Stimulated activated CD8-positive, alpha-beta memory T cell treated with anti-CD3 and anti-CD28 coated beads, Interleukin-7, amount 100 ng/mL, for 24 hours (primary cell): Measurements from ENCODE around the gene SLC12A3.

Experiments
- DNase-seq: peaks from one replicate; pipeline ENCODE4 v3.0.0-alpha.2; 2020; ENCODE audit warnings: low read depth

The SLC12A3 gene

GRCh38 chr16:56943761-56944375, 78.9 kb downstream of the SLC12A3 start:
- no peak for DNase-seq

- DNase-seq = no peak
Measured at GRCh38 chr16:56944954-56945839, 80.2 kb downstream of the SLC12A3 start.

- no peak for DNase-seq
Measured at GRCh38 chr16:56945847-56946527, 81.0 kb downstream of the SLC12A3 start.

- no peak for DNase-seq
Measured at GRCh38 chr16:56946767-56947603, 82.0 kb downstream of the SLC12A3 start.

- no peak for DNase-seq
Measured at GRCh38 chr16:56947604-56947995, 82.6 kb downstream of the SLC12A3 start.

- no peak for DNase-seq
Measured at GRCh38 chr16:56948234-56948633, 83.2 kb downstream of the SLC12A3 start.

GRCh38 chr16:56950051-56950450, 85.0 kb downstream of the SLC12A3 start:
- no peak for DNase-seq

GRCh38 chr16:56950455-56950854, 85.4 kb downstream of the SLC12A3 start:
- DNase-seq = no peak

GRCh38 chr16:56950881-56951771, 86.1 kb downstream of the SLC12A3 start:
- peak; percentile 32 for DNase-seq

GRCh38 chr16:56953006-56953405, 88.0 kb downstream of the SLC12A3 start:
- no peak for DNase-seq

- no peak for DNase-seq
Measured at GRCh38 chr16:56956076-56956475, 91.1 kb downstream of the SLC12A3 start.

GRCh38 chr16:56956756-56957155, 91.7 kb downstream of the SLC12A3 start:
- no peak for DNase-seq

GRCh38 chr16:56960681-56961281, 95.8 kb downstream of the SLC12A3 start:
- DNase-seq = no peak

GRCh38 chr16:56961386-56961785, 96.4 kb downstream of the SLC12A3 start:
- DNase-seq = no peak

- DNase-seq = no peak
Measured at GRCh38 chr16:56961851-56962281, 96.9 kb downstream of the SLC12A3 start, which contains the start of gene CETP. Gene CETP (plus strand): TSS chr16:56961950. CDS start chr16:56961980, 30 bp downstream.

GRCh38 chr16:56964243-56965148, 99.5 kb downstream of the SLC12A3 start:
- DNase-seq = peak; percentile 97
